Pancreas (tissue), 10 donors: ENCODE measurements around the gene SNED1. TPM values are rescaled to one million over a fixed set of nuclear protein-coding genes. Genes with fewer than 3 reads are reported as not detected.
A peak's percentile ranks its signal among the peaks of the same experiment; 100 is the strongest.

ENCODE experiments used
- ATAC-seq, 4 donors: fragments of 200-7000 bp; cut with Tn5 transposase; one replicate each; pipeline versions ENCODE4 v1.8.0 to v1.9.1; 2020; ENCODE audit warnings: mild to moderate bottlenecking in 4 of 4, moderate library complexity in 4 of 4
- DNase-seq, 6 donors: peaks; one replicate each; pipeline ENCODE4 v3.0.0-alpha.2; 2020
- FAIRE-seq: peaks from 2 replicates; lab custom pipeline; 2012; peaks lifted over from hg19 to GRCh38; lab: Jason Lieb, UNC
- H3K27ac ChIP-seq, 4 donors: fragments of 200-600 bp; sonication (generic); 1 replicate in 3 of 4; 2 replicates in 1 of 4; pipeline versions ENCODE4 v1.5.0 to v1.8.0; 2020
- H3K27me3 ChIP-seq, 4 donors: fragments of 200-600 bp; one replicate each; pipeline ENCODE4 v1.8.0; 2021
- H3K36me3 ChIP-seq, 3 donors: fragments of 200-600 bp; sonication (generic) in 1 of 3; one replicate each; pipeline versions ENCODE4 v1.5.0 to v1.8.0; 2020 to 2021
- H3K4me1 ChIP-seq, 3 donors: fragments of 200-600 bp; one replicate each; pipeline ENCODE4 v1.8.0; 2021
- H3K4me3 ChIP-seq, 4 donors: fragments of 200-600 bp; sonication (generic) in 2 of 4; one replicate each; pipeline versions ENCODE4 v1.5.0 to v1.8.0; 2020 to 2021
- H3K9me3 ChIP-seq, 4 donors: fragments of 200-600 bp; one replicate each; pipeline ENCODE4 v1.8.0; 2021
- CTCF ChIP-seq, 4 donors: fragments of 200-600 bp; sonication (generic) in 3 of 4; IDR thresholded peaks; one replicate each; pipeline versions ENCODE4 v1.5.0 to v1.8.0; 2021; ENCODE audit warnings: antibody characterized with exemption in 4 of 4
- WGBS, 2 donors: extraction: QIAGEN DNeasy Blood & Tissue Kit; methylation state at CpG; one replicate each; pipeline ENCODE4 v1.1.7; 2013; 5-methylcytosine and 5-hydroxymethylcytosine counted together
- intact Hi-C, 3 donors: fragments of 100-400 bp; cut with DNase I; formaldehyde crosslinking; loops; one replicate each; pipeline versions ENCODE4 v1.11.1 to v1.14.2; 2022
- polyA plus RNA-seq, 2 donors: library from polyadenylated mRNA; stranded (reverse); fragments of 200-250 nt; gene quantifications; one replicate each; pipeline ENCODE4 v1.2.3, GENCODE V29; 2013
- total RNA-seq, 6 donors: library from RNA; stranded (reverse); fragmentation: NEBNext Ultra II Directional in 4 of 6; extraction: Animal tissue kit (Norgen Biotek cat#: 25700) in 4 of 6; gene quantifications; one replicate each; pipeline versions ENCODE4 v1.2.1 to v1.2.4, GENCODE V29; 2021 to 2023
- donor health status: healthy with polysubstance abuse.
- donor health status: DM: no; HTN: no; CAD: no; lungs with moderate emphysema.
- donor health status: DM: no; HTN: no; CAD: no.
- donor health status: control.
- donor health status: control.
- donor health status: Bipolar disorder and iron deficiency.
- donor health status: DM: yes; HTN: yes; CAD: no.
- donor health status: DM: no; HTN: no; CAD: no.
- donor health status: DM: no; HTN: no; CAD: no.
- donor health status: DM: yes; HTN: yes; CAD: no.

The SNED1 gene
- total and polyA plus RNA-seq, 8 donors, result 6.6 to 19.2 (median 10.0) TPM

DNA sequence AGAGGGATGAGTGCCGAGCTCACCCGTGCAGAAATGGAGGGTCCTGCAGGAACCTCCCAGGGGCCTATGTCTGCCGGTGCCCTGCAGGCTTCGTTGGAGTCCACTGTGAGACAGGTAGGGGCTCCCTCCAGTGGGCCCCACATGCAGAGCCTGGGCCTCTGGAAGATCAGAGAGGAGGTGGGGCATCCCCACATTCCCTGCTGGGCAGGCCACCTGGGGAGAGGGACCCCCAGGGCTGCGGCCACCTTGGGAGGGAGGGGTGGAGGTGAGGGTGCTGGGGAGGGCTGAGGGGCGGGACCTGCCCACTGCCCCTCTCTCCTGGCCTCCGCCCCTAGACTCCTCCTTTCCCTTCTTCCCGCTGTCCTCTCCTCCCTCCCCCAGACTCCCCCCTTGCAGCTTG is 65.2 kb downstream of the SNED1 start:
- Histone ChIP-seq H3K27me3 (no peaks in the 10 kb centered on the region), H3K4me3 (peak overlapping the region in 3 of 4 donors; percentile 15 to 40 (median 34)), H3K4me1 (peaks cover 0 to 4% (median 0%) of the 10 kb centered on the region in 3 donors), H3K36me3 (no peaks in the 10 kb centered on the region), H3K27ac (peak overlapping the region in 1 of 4 donors; percentile 3), H3K9me3 (no peaks in the 10 kb centered on the region)
- FAIRE-seq (no peak), ATAC-seq (peak; percentile 44 to 62 (median 61)), DNase-seq (peak in 4 of 6 donors; percentile 32 to 66 (median 52))
- 12 to 23% methylated on average over 7 to 8 of the region's 8 CpGs for WGBS, 2 donors
- TF ChIP-seq CTCF (IDR thresholded peaks at IDR 0.05), result no peak
- intact Hi-C loops, result no loop called here

DNA sequence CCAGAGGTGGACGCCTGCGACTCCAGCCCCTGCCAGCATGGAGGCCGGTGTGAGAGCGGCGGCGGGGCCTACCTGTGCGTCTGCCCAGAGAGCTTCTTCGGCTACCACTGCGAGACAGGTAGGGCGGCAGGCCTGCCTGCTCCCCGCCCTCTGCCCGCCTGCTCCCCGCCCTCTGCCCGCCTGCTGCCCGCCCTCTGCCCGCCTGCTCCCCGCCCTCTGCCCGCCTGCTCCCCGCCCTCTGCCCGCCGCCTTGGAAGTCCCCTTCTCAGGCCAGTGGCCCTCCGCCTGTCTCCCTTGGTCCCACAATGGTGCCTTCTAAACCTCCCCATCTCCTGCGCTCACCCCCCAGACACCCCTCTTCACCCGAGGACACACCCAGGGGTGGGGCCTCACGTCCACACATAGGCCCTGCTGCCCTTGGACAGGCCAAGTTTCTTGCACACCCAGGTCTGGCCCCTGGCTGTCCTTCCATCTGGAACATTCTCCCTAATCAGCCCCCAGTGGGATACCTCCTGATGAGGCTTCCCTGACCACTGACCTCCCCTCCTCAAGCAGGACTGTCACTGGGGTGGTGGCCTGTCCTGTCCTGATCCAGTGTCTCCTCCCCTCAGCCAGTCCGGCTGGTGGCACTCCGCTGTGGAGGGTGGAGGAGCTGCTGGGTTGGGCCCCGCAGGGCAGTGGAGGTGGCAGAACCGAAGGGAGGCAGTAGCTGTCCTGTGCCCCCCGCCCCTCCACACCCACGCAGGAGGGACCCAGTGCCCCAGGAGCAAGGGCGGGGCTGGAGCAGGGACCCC is 65.8 kb downstream of the SNED1 start:
- Histone ChIP-seq H3K27ac (peak overlapping the region in 2 of 4 donors; percentile 3 to 23), H3K27me3 (no peaks in the 10 kb centered on the region), H3K36me3 (peaks cover 0 to 4% (median 0%) of the 10 kb centered on the region in 3 donors), H3K4me1 (peaks cover 0 to 4% (median 0%) of the 10 kb centered on the region in 3 donors), H3K9me3 (no peaks in the 10 kb centered on the region), H3K4me3 (peak overlapping the region in 3 of 4 donors; percentile 15 to 40 (median 34))
- TF ChIP-seq CTCF (IDR thresholded peaks at IDR 0.05), result no peak
- FAIRE-seq (no peak), DNase-seq (peak; percentile 72 to 92 (median 82)), ATAC-seq (peak; percentile 92 to 94 (median 92))
- intact Hi-C loops, result no loop called here
- 22 to 36% methylated on average over 24 to 32 of the region's 32 CpGs for WGBS, 2 donors

DNA sequence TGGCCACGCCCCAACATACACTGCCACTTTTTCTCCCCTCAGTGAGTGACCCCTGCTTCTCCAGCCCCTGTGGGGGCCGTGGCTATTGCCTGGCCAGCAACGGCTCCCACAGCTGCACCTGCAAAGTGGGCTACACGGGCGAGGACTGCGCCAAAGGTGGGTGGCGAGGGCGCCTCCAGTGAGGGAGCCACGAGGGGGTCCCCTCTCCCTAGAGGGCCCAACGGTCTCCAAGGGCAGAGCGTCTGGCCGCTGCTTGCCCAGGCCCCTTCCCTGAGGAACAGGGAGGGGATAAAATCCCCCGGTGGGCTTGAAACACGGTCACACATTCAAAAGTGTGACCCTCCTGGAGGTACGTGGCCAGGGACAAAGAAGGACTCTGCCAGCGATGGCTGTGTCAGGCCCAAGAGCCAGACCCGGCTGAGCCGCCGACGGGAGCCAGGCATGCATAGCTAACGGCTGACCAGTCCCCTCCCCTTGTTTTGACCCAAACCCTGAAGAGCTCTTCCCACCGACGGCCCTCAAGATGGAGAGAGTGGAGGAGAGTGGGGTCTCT is 66.5 kb downstream of the SNED1 start:
- intact Hi-C loops, result no loop called here
- Histone ChIP-seq H3K27ac (no peak overlapping the region), H3K27me3 (no peaks in the 10 kb centered on the region), H3K9me3 (no peaks in the 10 kb centered on the region), H3K4me1 (peaks cover 0 to 4% (median 0%) of the 10 kb centered on the region in 3 donors), H3K36me3 (peaks cover 0 to 6% (median 0%) of the 10 kb centered on the region in 3 donors), H3K4me3 (no peak overlapping the region)
- FAIRE-seq (no peak), ATAC-seq (no peak), DNase-seq (peak in 2 of 6 donors; percentile 19 to 32)
- TF ChIP-seq CTCF (IDR thresholded peaks at IDR 0.05), result no peak
- WGBS, 2 donors, result 89 to 94% methylated on average over 22 to 23 of the region's 23 CpGs

DNA sequence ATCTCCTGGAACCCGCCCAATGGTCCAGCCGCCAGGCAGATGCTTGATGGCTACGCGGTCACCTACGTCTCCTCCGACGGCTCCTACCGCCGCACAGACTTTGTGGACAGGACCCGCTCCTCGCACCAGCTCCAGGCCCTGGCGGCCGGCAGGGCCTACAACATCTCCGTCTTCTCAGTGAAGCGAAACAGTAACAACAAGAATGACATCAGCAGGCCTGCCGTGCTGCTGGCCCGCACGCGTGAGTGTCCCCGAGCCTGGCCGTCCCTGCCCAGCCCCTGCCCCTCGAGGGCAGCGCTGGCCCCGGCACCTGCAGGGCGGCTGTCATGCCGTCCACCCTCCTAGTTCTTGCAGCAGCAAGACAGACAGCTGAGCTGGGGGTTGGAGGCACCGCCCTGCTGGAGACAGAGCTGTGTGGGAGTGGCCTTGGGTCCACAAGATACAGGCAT is 67.0 kb downstream of the SNED1 start:
- no peak for ATAC-seq
- no peak for FAIRE-seq
- Histone ChIP-seq H3K36me3 (peaks cover 0 to 6% (median 0%) of the 10 kb centered on the region in 3 donors), H3K27me3 (no peaks in the 10 kb centered on the region), H3K9me3 (no peaks in the 10 kb centered on the region), H3K4me3 (no peak overlapping the region), H3K27ac (no peak overlapping the region), H3K4me1 (peaks cover 0 to 4% (median 0%) of the 10 kb centered on the region in 3 donors)
- no peak for TF ChIP-seq CTCF (IDR thresholded peaks at IDR 0.05)
- peak in 3 of 6 donors; percentile 24 to 69 (median 51) for DNase-seq
- 92 to 94% methylated on average over 27 of the region's 27 CpGs for WGBS, 2 donors
- intact Hi-C loops, result no loop called here
